ENCODE results near the gene GNAT1. TPM values are rescaled to one million over a fixed set of nuclear protein-coding genes. Genes with fewer than 3 reads are reported as not detected.
"Not testable (repeated sequence)": the region's sequence is repeated elsewhere in the genome, so short reads cannot be mapped to it uniquely, and the experiment has no call there.

The GNAT1 gene
- total and polyA plus RNA-seq, 8 donors, result not detected

- H3K27ac ChIP-seq, result peak overlapping the region; percentile 56 to 84 (median 78)
- 58 to 64% methylated on average over 5 of the region's 5 CpGs for WGBS, 2 donors
- ATAC-seq, result no peak
- no peak overlapping the region for H3K4me3 ChIP-seq
- H3K27me3 ChIP-seq, result no peaks in the 10 kb centered on the region
- intact Hi-C loops (cut with DNase I), result no loop called here
- no peak for TF ChIP-seq CTCF (IDR thresholded peaks at IDR 0.05)
- FAIRE-seq, result no peak
- H3K36me3 ChIP-seq, result no peaks in the 10 kb centered on the region
- peaks cover 24 to 32% (median 30%) of the 10 kb centered on the region in 3 donors for H3K4me1 ChIP-seq
- no peaks in the 10 kb centered on the region for H3K9me3 ChIP-seq
- no peak for DNase-seq
Observed at GRCh38 chr3:50210176-50210509, 18.7 kb downstream of the GNAT1 start.

GRCh38 chr3:50210510-50211367, 19.3 kb downstream of the GNAT1 start:
- FAIRE-seq, result no peak

GRCh38 chr3:50211368-50211717, 19.9 kb downstream of the GNAT1 start:
- Histone ChIP-seq H3K27ac (peak overlapping the region; percentile 56 to 84 (median 78)), H3K4me1 (peaks cover 24 to 32% (median 30%) of the 10 kb centered on the region in 3 donors)
- H3K27me3 ChIP-seq; H3K9me3 ChIP-seq; H3K4me3 ChIP-seq; DNase-seq; H3K36me3 ChIP-seq; FAIRE-seq; intact Hi-C loops (cut with DNase I): not testable (repeated sequence)
- peak in 2 of 4 donors; percentile 6 to 7 for ATAC-seq
- 64 to 67% methylated on average over 5 of the region's 5 CpGs for WGBS, 2 donors

More at GRCh38 chr3:50210510-50211367, 19.3 kb downstream of the GNAT1 start:
- intact Hi-C loops (cut with DNase I), result no loop called here
- Histone ChIP-seq H3K4me3 (no peak overlapping the region), H3K36me3 (no peaks in the 10 kb centered on the region), H3K27me3 (no peaks in the 10 kb centered on the region), H3K4me1 (peaks cover 24 to 32% (median 30%) of the 10 kb centered on the region in 3 donors), H3K9me3 (no peaks in the 10 kb centered on the region), H3K27ac (peak overlapping the region; percentile 56 to 84 (median 78))
- no peak for TF ChIP-seq CTCF (IDR thresholded peaks at IDR 0.05)
- DNase-seq (peak in 4 of 6 donors; percentile 73 to 87 (median 80)), ATAC-seq (peak; percentile 41 to 63 (median 53))
- 26 to 29% methylated on average over 13 of the region's 13 CpGs for WGBS, 2 donors

GRCh38 chr3:50211930-50212329, 20.5 kb downstream of the GNAT1 start:
- intact Hi-C loops (cut with DNase I), result no loop called here
- ATAC-seq, result no peak

GRCh38 chr3:50212502-50212901, 21.1 kb downstream of the GNAT1 start:
- WGBS, 2 donors, result 57 to 71% methylated on average over 4 of the region's 4 CpGs
- intact Hi-C loops (cut with DNase I), result no loop called here
- H3K4me1 ChIP-seq, result peaks cover 24 to 32% (median 30%) of the 10 kb centered on the region in 3 donors
- no peak for TF ChIP-seq CTCF (IDR thresholded peaks at IDR 0.05)
- ATAC-seq, result no peak
- H3K4me3 ChIP-seq, result no peak overlapping the region
- FAIRE-seq, result no peak
- peaks cover 0 to 4% (median 0%) of the 10 kb centered on the region in 3 donors for H3K36me3 ChIP-seq
- no peaks in the 10 kb centered on the region for H3K9me3 ChIP-seq
- peak in 1 of 6 donors; percentile 39 for DNase-seq
- H3K27ac ChIP-seq, result peak overlapping the region; percentile 56 to 84 (median 68)
- H3K27me3 ChIP-seq, result no peaks in the 10 kb centered on the region

More at GRCh38 chr3:50211930-50212329, 20.5 kb downstream of the GNAT1 start:
- DNase-seq, result peak in 1 of 6 donors; percentile 42
- no peaks in the 10 kb centered on the region for H3K27me3 ChIP-seq
- no peaks in the 10 kb centered on the region for H3K9me3 ChIP-seq
- peak overlapping the region; percentile 56 to 84 (median 68) for H3K27ac ChIP-seq
- no peak for TF ChIP-seq CTCF (IDR thresholded peaks at IDR 0.05)
- peaks cover 0 to under 1% (median 0%) of the 10 kb centered on the region in 3 donors for H3K36me3 ChIP-seq
- WGBS, 2 donors, result 55 to 71% methylated on average over 2 of the region's 2 CpGs
- H3K4me3 ChIP-seq, result no peak overlapping the region
- FAIRE-seq, result no peak
- H3K4me1 ChIP-seq, result peaks cover 24 to 32% (median 30%) of the 10 kb centered on the region in 3 donors

Data from pancreas (tissue), 10 donors.